GM18868 (cell line): Measurements from ENCODE around the gene SEC24C.
"Not testable (repeated sequence)": the region's sequence is repeated elsewhere in the genome, so short reads cannot be mapped to it uniquely, and the experiment has no call there.

Experiments used
- ATAC-seq: cut with Tn5 transposase; IDR thresholded peaks from one replicate; pipeline ENCODE4 v1.9.1; 2021; ENCODE audit warnings: mild to moderate bottlenecking, moderate library complexity; ENCODE audit not compliant: unreplicated experiment

Gene SEC24C

DNA sequence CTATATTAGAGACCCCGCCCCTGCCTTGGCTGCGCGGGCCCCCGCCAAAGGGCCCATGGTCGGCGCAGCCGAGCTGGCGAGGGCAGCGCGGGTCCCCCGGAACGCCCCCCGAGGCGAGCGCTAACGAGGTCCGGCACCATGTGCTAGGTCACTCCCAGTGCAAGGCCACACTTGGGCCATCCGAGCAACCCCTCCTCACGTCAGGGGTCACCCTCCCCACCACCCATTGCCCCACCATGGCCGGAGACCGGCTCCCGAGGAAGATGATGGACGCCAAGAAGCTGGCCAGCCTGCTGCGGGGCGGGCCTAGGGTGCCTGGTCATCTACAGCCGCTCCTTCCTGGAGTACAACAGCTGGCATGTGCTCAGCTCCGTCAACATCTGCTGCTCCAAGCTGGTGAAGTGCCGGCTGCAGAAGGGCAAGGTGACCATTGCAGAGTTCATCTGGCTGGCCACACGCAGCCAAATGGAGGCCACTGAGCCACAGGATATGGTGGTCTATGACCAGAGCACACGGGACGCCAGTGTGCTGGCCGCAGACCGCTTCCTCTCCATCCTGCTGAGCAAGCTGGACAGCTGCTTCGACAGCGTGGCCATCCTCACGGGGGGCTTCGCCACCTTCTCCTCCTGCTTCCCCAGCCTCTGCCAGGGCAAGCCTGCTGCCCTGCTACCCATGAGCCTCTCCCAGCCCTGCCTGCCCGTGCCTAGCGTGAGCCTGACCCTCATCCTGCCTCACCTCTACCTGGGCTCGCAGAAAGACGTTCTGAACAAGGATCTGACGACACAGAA is 12.4 kb upstream of the SEC24C start:
- no peak for ATAC-seq

- ATAC-seq = no peak
Measured at GRCh38 chr10:73732426-73732825, 11.7 kb upstream of the SEC24C start.

DNA sequence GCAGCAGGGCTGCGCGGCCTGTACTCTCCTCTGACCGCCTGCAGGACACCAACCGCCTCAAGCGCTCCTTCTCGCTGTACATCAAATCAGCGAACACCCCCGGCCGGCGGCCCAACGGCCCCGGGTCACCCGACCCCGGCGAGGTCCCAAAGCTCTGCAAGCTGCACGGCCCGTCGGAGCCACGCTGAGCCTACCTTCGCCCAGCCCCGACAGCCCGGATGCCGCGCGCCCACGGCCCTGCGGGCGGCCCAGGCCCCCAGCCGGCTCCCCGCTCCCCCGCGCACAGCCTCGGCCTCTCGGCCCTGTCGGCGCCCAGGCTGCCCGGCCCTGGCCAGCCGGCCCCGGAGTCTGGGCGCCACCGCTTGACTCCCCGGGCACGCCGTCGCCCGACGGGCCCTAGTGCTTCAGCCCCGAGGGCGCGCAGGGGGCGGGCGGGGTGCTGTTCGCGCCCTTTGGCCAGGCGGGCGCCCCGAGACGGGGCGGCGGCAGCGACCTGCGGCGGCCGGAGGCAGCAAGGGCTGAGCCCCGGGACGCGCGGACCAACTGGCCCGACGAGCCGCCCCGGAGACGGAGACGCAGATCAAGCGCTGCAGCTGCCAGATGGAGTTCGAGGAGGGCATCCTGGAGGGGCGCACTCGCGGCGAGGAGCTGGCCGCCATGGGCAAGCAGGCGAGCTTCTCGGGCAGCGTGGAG is 11.1 kb upstream of the SEC24C start:
- no peak for ATAC-seq

DNA sequence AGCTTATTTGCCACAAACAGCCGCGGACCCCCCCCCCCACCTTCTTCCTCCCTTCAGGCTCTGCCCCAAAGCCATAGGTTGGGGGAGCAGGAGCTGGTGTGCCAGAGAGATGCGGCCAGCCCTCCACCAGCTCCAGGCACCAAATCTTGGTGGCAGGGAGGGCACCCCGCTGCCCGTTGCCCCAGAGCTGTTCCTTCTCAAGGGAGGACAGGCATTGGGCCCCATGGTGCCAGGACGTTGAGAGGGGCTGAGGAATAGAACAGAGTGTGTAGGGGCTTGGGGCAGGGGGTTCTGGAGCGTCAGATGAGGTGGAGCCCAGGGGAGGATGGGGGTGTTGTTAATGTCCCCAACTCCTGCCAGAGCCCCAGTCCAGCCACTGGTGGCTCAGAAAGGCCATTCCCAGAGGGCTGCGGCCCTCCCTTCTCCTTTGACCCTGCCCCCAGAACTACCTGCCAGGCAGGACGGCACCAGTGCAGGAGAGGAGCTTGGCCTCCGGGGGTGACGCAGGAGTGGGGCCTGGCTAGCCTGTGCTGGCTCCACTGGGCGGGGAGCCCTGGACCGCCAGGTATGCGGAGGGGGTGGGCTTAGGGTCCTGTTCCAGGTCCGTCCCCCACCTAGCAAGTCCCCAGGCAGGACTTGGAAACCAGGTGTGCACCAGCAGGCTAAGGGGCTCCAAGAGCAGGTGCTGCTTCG is 10.0 kb upstream of the SEC24C start:
- ATAC-seq = no peak

- ATAC-seq = no peak
Measured at GRCh38 chr10:73734796-73735305, 9.3 kb upstream of the SEC24C start.

DNA sequence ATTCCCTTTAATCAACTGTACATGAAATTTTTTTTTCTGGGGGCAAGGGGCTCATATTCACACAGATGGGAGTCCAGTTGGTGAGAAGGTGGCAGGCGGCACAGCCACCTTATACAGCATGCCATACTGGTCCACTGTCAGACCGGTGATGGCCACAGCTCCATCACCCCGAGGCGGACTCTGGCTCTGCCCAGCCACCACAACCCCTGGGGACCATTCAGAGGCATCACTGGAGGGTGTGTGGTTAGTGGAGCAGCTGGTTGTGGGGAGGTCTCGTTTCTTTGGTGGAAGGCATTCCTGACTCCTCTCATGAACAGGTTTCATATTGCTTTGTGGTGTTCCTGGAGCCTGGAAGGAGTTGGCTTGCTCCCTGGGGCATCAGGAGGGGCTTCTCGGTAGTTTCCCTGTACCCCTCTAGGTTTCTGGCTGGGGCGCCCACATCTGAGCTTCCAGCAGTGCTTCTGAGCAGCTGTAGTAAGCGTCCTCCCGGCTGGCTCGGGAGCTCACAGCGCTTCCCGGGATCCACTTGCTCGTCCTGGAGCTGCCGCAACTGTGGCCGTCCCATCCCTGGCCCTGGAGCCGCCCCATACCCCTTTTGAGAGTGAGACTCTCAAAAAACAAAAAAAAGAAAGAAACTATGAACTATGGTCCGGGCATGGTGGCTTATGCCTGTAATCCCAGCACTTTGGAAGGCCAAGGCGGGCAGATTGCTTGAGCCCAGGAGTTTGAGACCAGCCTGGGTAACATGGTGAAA is 3.5 kb upstream of the SEC24C start:
- not testable (repeated sequence) for ATAC-seq

GRCh38 chr10:73742454-73742734 is 1.8 kb upstream of the SEC24C start:
- no peak for ATAC-seq

GRCh38 chr10:73743327-73743904 is 756 bp upstream of the SEC24C start:
- no peak for ATAC-seq

DNA sequence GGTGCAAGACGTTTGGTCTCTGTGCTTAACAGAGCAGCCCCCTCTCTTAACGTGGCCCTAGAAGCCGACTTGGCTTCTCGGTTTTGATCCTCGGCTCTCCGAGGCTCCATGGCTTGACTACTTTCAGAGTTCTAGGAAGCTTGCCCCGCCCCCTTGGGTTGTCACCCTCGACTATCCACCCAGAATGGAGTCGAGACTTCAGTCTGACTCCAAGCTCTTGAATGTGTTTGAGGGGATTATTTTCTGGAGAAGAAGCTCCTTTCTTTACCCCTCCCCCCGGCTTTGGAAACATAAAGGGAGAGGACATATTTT is 448 bp downstream of the SEC24C start:
- peak; percentile 39 for ATAC-seq

GRCh38 chr10:73746721-73747120 is 2.5 kb downstream of the SEC24C start:
- ATAC-seq = no peak

DNA sequence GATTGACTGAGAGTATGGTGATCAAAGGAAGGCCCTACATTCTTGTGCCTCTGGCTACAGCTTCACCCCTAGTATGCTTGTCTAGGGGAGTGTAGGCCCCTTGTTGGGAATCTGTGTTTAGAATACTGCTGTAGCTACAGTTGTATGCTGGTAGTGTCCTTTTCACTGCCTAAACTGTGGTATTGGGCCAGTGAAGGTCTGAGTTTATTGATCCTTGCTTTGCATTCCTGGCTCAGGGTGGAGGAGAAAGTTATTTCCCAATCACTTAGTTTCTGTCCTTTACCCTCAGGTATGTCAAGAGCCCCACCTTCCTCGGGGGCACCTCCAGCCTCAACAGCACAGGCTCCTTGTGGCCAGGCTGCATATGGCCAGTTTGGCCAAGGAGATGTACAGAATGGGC is 6.6 kb downstream of the SEC24C start:
- no peak for ATAC-seq

DNA sequence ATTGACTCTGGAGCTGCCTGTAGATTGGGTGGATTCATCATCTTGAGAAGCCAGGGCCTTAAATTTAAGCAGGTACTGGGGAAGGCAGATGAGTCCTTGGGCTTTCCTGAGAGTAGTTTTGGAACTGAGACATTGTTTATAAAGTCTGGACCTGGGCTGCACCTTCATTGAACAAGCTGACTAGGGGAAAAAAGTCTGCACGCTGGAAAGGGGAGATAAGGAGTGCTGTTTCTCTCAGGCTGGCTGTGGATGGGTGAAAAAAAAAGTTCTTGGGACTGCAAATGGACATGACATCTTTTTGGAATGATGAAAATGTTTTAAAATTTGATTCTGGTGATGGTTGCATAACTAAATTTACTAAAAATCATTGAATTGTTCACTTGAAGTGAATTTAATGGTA is 12.0 kb downstream of the SEC24C start:
- no peak for ATAC-seq

- no peak for ATAC-seq
Measured at GRCh38 chr10:73758704-73759511, 14.7 kb downstream of the SEC24C start.

DNA sequence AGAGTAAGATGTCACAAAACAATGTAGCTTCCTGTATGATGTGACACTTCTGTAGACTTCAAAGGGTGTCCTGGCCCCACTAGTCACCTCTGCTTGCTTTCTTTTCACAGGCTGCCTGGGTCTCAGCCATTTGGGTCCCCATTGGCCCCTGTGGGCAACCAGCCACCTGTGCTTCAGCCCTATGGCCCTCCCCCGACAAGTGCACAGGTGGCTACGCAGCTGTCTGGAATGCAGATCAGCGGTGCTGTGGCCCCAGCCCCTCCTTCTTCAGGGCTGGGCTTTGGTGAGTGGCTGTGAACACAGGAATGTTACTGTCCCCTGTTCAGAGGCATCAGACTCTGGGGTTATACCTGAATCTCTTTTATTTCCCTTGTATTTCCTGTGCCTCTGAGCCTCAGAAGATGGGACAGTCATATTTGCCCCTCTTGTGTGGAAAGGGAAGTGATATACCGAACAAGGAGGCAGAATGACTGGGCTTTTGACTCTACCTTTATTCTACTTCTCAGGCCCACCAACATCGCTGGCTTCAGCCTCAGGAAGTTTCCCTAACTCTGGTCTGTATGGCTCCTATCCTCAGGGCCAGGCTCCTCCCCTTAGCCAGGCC is 15.4 kb downstream of the SEC24C start:
- ATAC-seq = no peak

DNA sequence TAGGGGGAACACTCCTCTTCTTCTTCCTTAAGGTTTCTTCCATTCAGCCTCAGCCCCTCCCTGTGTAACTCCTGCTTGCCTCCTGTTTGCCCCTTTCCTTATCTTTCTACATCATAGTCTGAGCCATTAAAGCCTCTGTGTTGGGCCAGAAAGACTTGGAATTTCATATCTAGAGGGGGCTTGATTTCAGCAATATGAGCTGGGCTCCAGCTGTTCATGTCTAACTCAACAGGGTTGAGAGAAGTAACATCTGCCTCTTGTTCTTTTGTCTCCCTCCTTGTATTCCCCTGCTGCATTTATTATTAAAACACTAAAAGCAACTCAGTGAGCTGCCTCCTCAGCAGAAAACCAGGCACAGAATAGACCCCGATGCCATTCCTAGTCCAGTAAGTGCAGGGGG is 17.6 kb downstream of the SEC24C start:
- no peak for ATAC-seq

GRCh38 chr10:73762915-73763314 is 18.7 kb downstream of the SEC24C start:
- ATAC-seq = no peak

GRCh38 chr10:73763343-73763742 is 19.2 kb downstream of the SEC24C start:
- no peak for ATAC-seq

- no peak for ATAC-seq
Measured at GRCh38 chr10:73765066-73765465, 20.9 kb downstream of the SEC24C start.

- no peak for ATAC-seq
Measured at GRCh38 chr10:73768881-73769280, 24.7 kb downstream of the SEC24C start.

DNA sequence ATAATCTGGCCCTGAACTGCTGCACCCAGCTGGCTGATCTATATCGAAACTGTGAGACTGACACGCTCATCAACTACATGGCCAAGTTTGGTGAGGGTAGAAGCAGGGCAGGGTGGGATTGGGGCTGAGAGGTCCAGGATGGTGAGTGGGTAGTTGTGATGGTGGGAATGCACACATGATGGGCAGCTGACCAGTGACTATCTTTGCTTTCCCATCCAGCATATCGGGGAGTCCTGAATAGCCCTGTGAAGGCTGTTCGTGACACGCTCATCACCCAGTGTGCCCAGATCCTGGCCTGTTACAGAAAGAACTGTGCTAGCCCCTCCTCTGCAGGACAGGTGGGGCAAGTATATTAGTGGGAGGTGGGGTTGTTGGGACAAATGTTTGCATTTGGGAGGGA is 25.2 kb downstream of the SEC24C start:
- ATAC-seq = no peak
